ENCODE measurements around the gene BSPRY.

The BSPRY gene

GRCh38 chr9:113307396-113307975 lies 41.9 kb upstream of the BSPRY start:
- no peak for TF ChIP-seq NFIC (IDR thresholded peaks at IDR 0.05)
- TF ChIP-seq, protein P1, sequence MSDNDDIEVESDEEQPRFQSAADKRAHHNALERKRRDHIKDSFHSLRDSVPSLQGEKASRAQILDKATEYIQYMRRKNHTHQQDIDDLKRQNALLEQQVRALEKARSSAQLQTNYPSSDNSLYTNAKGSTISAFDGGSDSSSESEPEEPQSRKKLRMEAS (IDR thresholded peaks at IDR 0.05): no peak
- no peak for TF ChIP-seq FOXM1 (IDR thresholded peaks at IDR 0.05; ENCODE audit: borderline replicate concordance, low read depth)
- TF ChIP-seq USF1 (IDR thresholded peaks at IDR 0.05): no peak
- TF ChIP-seq EP300 (IDR thresholded peaks at IDR 0.05; ENCODE audit: borderline replicate concordance): no peak
- TF ChIP-seq CREB1 (IDR thresholded peaks at IDR 0.05; ENCODE audit: low read depth): no peak
- TF ChIP-seq YY1 (IDR thresholded peaks at IDR 0.05; ENCODE audit: low read depth): no peak
- TF ChIP-seq CEBPB (IDR thresholded peaks at IDR 0.05): no peak
- no peak for TF ChIP-seq TAF1 (IDR thresholded peaks at IDR 0.05; ENCODE audit: low read depth)
- no peak for TF ChIP-seq TEAD4 (IDR thresholded peaks at IDR 0.05)
- no peak for TF ChIP-seq RAD21 (IDR thresholded peaks at IDR 0.05; ENCODE audit: low read depth)

GRCh38 chr9:113309204-113309813 lies 40.0 kb upstream of the BSPRY start:
- TF ChIP-seq RAD21 (IDR thresholded peaks at IDR 0.05; ENCODE audit: low read depth) (peak; percentile 85), TAF1 (IDR thresholded peaks at IDR 0.05; ENCODE audit: low read depth) (no peak)

DNA sequence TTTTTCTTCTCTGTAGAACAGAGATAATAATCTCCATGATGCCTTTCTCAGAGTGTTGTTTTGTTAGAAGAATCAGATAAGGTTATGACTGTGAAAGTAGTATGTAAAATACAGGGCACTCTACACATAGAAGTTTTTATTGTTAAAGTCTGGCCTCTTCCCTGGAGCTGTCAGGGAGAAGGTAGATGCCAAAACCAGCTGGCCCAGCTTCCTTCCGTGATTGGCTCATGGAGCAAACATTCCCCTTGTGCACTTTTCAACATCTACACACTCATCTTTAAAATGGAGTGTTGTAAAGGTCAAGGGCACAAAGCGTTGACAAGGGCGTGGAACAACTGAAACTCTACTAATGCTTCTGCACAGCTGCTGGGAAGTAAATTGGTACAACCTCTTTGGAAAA lies 38.8 kb upstream of the BSPRY start:
- no peak for TF ChIP-seq RAD21 (IDR thresholded peaks at IDR 0.05; ENCODE audit: low read depth)

DNA sequence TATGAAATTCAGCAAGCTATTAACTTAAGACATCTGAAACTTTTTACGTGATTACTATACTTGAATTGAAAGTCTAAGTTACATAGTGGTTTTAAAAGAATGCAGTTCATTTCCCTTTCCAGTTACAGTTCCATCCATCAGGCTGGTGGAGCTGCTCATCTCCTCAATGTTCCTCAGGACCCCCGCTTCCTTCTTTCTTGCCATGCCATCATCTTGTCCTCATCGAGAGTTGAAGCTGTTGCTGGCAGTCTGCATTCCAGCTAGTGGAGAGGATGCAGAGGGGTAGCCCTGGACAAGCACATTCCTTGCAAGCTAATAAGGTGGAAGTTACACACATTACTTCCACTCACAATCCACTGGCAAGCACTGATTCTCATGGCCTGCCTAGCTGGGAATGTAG lies 37.4 kb upstream of the BSPRY start:
- no peak for TF ChIP-seq TEAD4 (IDR thresholded peaks at IDR 0.05)
- no peak for TF ChIP-seq CEBPB (IDR thresholded peaks at IDR 0.05)
- no peak for TF ChIP-seq ZBTB7A (IDR thresholded peaks at IDR 0.05; ENCODE audit: low read depth)
- TF ChIP-seq TAF1 (IDR thresholded peaks at IDR 0.05; ENCODE audit: low read depth): no peak
- TF ChIP-seq, protein P2, sequence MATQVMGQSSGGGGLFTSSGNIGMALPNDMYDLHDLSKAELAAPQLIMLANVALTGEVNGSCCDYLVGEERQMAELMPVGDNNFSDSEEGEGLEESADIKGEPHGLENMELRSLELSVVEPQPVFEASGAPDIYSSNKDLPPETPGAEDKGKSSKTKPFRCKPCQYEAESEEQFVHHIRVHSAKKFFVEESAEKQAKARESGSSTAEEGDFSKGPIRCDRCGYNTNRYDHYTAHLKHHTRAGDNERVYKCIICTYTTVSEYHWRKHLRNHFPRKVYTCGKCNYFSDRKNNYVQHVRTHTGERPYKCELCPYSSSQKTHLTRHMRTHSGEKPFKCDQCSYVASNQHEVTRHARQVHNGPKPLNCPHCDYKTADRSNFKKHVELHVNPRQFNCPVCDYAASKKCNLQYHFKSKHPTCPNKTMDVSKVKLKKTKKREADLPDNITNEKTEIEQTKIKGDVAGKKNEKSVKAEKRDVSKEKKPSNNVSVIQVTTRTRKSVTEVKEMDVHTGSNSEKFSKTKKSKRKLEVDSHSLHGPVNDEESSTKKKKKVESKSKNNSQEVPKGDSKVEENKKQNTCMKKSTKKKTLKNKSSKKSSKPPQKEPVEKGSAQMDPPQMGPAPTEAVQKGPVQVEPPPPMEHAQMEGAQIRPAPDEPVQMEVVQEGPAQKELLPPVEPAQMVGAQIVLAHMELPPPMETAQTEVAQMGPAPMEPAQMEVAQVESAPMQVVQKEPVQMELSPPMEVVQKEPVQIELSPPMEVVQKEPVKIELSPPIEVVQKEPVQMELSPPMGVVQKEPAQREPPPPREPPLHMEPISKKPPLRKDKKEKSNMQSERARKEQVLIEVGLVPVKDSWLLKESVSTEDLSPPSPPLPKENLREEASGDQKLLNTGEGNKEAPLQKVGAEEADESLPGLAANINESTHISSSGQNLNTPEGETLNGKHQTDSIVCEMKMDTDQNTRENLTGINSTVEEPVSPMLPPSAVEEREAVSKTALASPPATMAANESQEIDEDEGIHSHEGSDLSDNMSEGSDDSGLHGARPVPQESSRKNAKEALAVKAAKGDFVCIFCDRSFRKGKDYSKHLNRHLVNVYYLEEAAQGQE (IDR thresholded peaks at IDR 0.05; ENCODE audit: low read depth): no peak
- TF ChIP-seq NFIC (IDR thresholded peaks at IDR 0.05): no peak

DNA sequence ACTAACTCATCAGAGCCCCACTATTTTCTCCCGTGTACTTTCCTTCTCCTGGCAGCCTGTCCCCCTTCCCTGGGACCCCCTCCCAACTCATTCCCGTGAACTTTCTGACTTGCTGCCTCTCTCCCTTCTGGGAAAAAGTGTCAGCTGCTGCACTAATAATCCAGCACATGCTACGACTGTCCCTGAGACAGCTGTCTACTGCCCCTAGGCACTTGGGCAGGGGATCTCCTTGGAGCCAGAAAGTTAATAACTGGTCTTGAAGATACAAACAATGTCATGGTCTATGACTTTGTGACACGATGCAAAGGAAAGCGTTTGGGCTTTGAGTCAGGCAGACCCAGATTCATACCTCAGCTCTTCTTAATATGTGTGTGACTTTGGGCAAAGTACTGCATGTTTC lies 36.1 kb upstream of the BSPRY start:
- no peak for TF ChIP-seq CEBPB (IDR thresholded peaks at IDR 0.05)
- TF ChIP-seq RAD21 (IDR thresholded peaks at IDR 0.05; ENCODE audit: low read depth): no peak
- TF ChIP-seq, protein P1 (IDR thresholded peaks at IDR 0.05): no peak
- TF ChIP-seq TCF12 (IDR thresholded peaks at IDR 0.05; ENCODE audit: low read depth): no peak
- TF ChIP-seq, protein P2 (IDR thresholded peaks at IDR 0.05; ENCODE audit: low read depth): no peak
- TF ChIP-seq EP300 (IDR thresholded peaks at IDR 0.05; ENCODE audit: borderline replicate concordance): no peak
- no peak for TF ChIP-seq CREB1 (IDR thresholded peaks at IDR 0.05; ENCODE audit: low read depth)
- TF ChIP-seq TAF1 (IDR thresholded peaks at IDR 0.05; ENCODE audit: low read depth): no peak
- no peak for TF ChIP-seq EGR1 (IDR thresholded peaks at IDR 0.05)

GRCh38 chr9:113315231-113315630 lies 34.1 kb upstream of the BSPRY start:
- TF ChIP-seq RAD21 (IDR thresholded peaks at IDR 0.05; ENCODE audit: low read depth): no peak
- no peak for TF ChIP-seq TAF1 (IDR thresholded peaks at IDR 0.05; ENCODE audit: low read depth)
- TF ChIP-seq, protein P2 (IDR thresholded peaks at IDR 0.05; ENCODE audit: low read depth): no peak
- no peak for TF ChIP-seq CREB1 (IDR thresholded peaks at IDR 0.05; ENCODE audit: low read depth)
- TF ChIP-seq YY1 (IDR thresholded peaks at IDR 0.05; ENCODE audit: low read depth): no peak
- no peak for TF ChIP-seq CEBPB (IDR thresholded peaks at IDR 0.05)
- no peak for TF ChIP-seq FOXM1 (IDR thresholded peaks at IDR 0.05; ENCODE audit: borderline replicate concordance, low read depth)
- no peak for TF ChIP-seq NFIC (IDR thresholded peaks at IDR 0.05)
